Neural progenitor cell (in vitro differentiated cells): Measurements from ENCODE around the gene EXOSC7.
"Not testable (repeated sequence)": the region's sequence is repeated elsewhere in the genome, so short reads cannot be mapped to it uniquely, and the experiment has no call there.

Experiments
- CTCF ChIP-seq: fragments of 200-600 bp; sonication (generic); IDR thresholded peaks from 2 replicates; pipeline ENCODE4 v1.5.1; 2017; ENCODE audit warnings: antibody characterized with exemption, mild to moderate bottlenecking
- EZH2 ChIP-seq: fragments of 200-600 bp; sonication (generic); IDR thresholded peaks from 2 replicates; pipeline ENCODE4 v1.6.1; 2017; ENCODE audit warnings: antibody characterized with exemption, mild to moderate bottlenecking, moderate library complexity
- EZH2phosphoT487 ChIP-seq: fragments of 200-600 bp; sonication (generic); IDR thresholded peaks from 2 replicates; pipeline ENCODE4 v1.6.1; 2017; ENCODE audit warnings: antibody characterized with exemption

- TF ChIP-seq CTCF, EZH2, EZH2phosphoT487: not testable (repeated sequence)
Measured at GRCh38 chr3:44949770-44950169, 26.3 kb upstream of the EXOSC7 start.
